Stimulated activated CD8-positive, alpha-beta memory T cell treated with anti-CD3 and anti-CD28 coated beads, Interleukin-15, amount 100 ng/mL, for 48 hours (primary cell): ENCODE results near the gene CUEDC1.

Source experiments
- DNase-seq, 2 donors: peaks; one replicate each; pipeline ENCODE4 v3.0.0-alpha.2; 2020; ENCODE audit warnings: low read depth in 2 of 2

CUEDC1 gene

GRCh38 chr17:57874434-57875289, 80.5 kb downstream of the CUEDC1 start:
- DNase-seq, result no peak

GRCh38 chr17:57874058-57874419, 81.2 kb downstream of the CUEDC1 start:
- no peak for DNase-seq

- no peak for DNase-seq
These were observed 81.8 kb downstream of the CUEDC1 start for GRCh38 chr17:57873261-57874057.

- no peak for DNase-seq
These were observed 82.7 kb downstream of the CUEDC1 start for GRCh38 chr17:57872536-57872935.

GRCh38 chr17:57871863-57872262, 83.3 kb downstream of the CUEDC1 start:
- no peak for DNase-seq

GRCh38 chr17:57871155-57871554, 84.1 kb downstream of the CUEDC1 start:
- DNase-seq, result no peak

- DNase-seq, result no peak
These were observed 85.0 kb downstream of the CUEDC1 start for GRCh38 chr17:57870283-57870635.

GRCh38 chr17:57869617-57870282, 85.5 kb downstream of the CUEDC1 start:
- DNase-seq, result no peak

- DNase-seq, result no peak
These were observed 86.1 kb downstream of the CUEDC1 start for GRCh38 chr17:57868910-57869616.

- DNase-seq, result no peak
These were observed 87.0 kb downstream of the CUEDC1 start for GRCh38 chr17:57868007-57868909.

- no peak for DNase-seq
These were observed 88.1 kb downstream of the CUEDC1 start for GRCh38 chr17:57867126-57867525.

- no peak for DNase-seq
These were observed 88.5 kb downstream of the CUEDC1 start for GRCh38 chr17:57866723-57867122.

GRCh38 chr17:57866319-57866718, 88.9 kb downstream of the CUEDC1 start:
- no peak for DNase-seq

GRCh38 chr17:57864273-57864672, 90.9 kb downstream of the CUEDC1 start:
- no peak for DNase-seq

- DNase-seq, result no peak
These were observed 92.2 kb downstream of the CUEDC1 start for GRCh38 chr17:57862694-57863667.

- DNase-seq, result no peak
These were observed 93.2 kb downstream of the CUEDC1 start for GRCh38 chr17:57861790-57862693.

- no peak for DNase-seq
These were observed 94.0 kb downstream of the CUEDC1 start for GRCh38 chr17:57861000-57861789.
